AG09319 (cell line): Measurements from ENCODE around the gene CLPSL1.

Experiments used
- DNase-seq: peaks from one replicate; pipeline ENCODE4 v3.0.0-alpha.2; 2010; ENCODE audit warnings: low read depth; ENCODE audit errors: extremely low read depth
- TF ChIP-seq, protein P1 (sequence below): IDR thresholded peaks from 2 replicates; pipeline ENCODE4 v1.5.1; 2011; ENCODE audit warnings: low read depth, mild to moderate bottlenecking, inconsistent platforms, low read length, moderate library complexity

CLPSL1 gene

DNA sequence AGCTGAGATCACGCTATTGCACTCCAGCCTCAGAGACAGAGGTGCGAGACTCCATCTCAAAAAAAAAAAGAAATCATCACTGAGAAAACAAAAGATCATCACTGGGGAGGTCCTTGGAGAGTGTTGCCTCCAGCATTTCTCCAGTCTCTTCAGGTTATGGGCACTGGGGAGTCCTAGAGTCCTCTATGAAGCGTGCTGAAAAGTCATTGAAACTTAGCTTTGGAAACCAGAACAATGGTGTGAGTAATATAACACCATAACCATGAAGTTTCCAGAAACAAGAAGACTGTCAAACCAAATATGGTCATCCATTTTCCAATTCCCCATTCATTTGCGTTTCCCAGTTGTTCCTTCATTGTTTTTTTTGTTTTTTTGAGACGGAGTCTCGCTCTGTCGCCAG is 30.3 kb upstream of the CLPSL1 start:
- no peak for DNase-seq
- TF ChIP-seq, protein P1, sequence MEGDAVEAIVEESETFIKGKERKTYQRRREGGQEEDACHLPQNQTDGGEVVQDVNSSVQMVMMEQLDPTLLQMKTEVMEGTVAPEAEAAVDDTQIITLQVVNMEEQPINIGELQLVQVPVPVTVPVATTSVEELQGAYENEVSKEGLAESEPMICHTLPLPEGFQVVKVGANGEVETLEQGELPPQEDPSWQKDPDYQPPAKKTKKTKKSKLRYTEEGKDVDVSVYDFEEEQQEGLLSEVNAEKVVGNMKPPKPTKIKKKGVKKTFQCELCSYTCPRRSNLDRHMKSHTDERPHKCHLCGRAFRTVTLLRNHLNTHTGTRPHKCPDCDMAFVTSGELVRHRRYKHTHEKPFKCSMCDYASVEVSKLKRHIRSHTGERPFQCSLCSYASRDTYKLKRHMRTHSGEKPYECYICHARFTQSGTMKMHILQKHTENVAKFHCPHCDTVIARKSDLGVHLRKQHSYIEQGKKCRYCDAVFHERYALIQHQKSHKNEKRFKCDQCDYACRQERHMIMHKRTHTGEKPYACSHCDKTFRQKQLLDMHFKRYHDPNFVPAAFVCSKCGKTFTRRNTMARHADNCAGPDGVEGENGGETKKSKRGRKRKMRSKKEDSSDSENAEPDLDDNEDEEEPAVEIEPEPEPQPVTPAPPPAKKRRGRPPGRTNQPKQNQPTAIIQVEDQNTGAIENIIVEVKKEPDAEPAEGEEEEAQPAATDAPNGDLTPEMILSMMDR: no peak

DNA sequence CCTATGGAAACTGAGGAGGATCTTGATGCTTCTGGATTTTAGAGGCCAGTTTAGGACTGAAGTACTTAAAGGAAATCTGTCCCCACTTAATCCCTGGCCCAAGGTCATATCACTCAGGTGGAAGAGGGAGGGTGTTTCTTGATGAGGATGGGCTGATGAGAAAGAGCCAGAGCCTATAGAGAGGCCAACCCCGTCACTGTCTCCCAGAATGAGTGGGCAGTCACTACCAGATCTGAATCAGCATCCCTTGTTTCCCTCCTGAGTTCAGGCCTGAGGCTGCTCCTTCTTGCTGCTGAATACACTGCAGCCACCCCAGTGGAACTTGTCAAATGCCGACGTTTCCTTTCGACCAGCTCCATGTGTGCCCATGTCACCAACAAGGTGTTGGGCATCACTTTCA is 29.2 kb upstream of the CLPSL1 start:
- no peak for DNase-seq
- TF ChIP-seq, protein P1: no peak

DNA sequence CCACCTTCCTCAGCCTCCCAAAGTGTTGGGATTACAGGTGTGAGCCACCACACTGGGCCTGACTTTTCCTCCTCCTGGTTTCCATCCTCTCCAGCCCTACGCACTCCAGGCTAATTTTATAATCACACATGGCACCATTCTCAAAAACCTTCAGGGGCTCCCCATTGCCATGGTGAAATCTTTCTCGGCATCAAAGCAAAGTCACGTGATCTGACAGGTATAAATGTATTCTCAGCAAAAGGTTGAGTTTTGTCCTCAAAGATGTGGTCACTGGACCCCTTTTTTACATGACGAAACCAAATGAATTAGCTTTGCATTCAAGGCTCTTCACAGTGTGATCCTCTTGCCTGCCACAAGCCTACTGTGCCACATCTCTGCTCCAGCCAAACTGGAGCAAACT is 28.5 kb upstream of the CLPSL1 start:
- DNase-seq: no peak
- TF ChIP-seq, protein P1: no peak

DNA sequence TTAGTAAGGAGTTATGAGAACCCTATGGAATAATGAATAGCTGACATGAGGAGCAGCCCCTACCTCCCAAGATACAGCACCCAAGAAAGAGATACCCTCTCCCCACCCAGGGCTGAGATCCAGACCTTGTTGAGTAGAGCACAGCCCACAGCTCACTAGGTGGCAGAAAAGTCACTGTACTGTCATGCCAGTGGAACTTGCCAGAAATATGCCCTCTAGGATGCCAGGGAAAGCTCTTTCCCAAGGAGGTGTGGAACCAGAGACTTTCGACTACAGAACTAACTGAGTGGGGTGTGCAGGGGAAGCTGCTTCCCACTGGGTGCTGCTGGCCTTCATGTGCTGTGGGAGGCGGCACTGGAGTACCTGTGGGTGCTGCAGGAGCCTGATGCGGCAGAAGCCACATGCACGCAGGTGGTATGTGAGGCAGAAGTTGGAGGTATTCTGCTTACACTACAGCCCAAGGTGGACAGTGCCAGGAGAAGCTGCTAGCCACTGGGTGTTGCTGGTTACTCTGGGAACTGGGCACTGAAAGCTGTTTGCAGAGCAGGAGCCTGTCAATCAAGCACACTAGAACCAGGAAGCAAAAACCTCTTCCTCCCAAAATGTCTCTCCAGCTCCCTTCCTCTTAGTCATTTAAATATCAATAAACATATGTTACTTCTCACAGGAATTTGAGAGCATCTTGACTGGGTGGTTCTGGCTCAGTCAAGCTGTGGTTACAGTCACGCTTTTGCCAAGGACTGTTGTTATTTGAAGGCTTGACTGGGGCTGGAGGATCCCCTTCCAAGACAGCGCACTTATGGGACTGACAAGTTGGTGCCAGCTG is 26.2 kb upstream of the CLPSL1 start:
- TF ChIP-seq, protein P1: no peak
- no peak for DNase-seq

DNA sequence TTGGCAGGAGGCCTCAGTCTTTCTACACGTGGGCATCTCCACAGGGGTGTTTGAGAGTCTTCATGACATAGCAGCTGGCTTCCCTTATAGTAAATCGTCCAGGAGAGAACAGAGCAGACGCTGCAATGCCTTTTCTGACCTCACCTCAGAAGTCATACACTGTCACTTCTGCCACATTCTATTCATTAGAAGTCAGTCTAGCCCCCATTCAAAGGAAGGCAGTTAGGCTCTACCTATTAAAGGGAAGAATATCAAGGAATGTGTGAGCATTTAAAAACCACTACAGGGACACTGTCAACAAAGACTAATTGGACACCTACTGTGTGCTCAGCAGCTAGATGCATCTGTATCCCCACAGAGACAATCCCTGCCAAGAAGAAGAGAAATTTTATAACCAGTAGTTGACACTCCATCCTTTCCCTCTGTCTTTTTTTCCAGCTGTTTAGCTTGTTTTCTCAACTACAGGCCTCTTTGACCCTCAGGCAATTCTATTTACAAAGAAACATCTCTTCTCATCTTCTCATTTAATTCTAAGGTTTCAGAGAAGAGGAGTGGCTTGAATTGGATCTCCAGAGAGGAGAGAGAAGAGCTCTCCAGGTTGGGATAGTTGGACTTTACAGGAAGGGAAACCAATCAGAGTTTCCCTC is 25.4 kb upstream of the CLPSL1 start:
- TF ChIP-seq, protein P1: no peak
- DNase-seq: no peak

DNA sequence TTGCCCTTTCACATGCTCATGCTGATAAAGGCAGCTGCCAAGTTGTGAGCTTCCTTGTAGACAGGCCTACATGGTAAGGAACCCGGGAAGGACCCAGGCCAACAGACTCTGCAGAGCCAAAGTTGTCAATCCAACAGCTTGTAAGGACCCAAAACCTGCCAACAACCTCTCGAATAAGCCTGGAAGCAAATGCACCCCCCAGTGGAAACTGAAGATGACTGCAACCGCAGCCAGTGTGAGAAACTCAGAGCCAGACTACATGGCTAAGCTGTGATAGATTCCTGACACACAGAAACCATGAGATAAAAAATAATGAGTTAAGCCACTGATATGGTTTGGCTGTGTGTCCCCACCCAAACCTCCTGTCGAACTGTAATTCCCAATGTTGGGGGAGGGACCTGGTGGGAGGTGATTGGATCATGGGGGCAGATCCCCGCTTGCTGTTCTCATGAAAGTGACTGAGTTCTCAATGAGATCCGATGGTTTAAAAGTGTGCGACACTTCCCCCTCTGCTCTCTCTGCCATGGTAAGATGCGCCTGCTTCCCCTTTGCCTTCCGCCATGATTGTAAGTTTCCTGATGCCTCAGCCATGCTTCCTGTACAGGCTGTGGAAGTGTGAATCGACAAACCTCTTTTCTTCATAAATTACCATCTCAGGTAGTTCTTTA is 23.2 kb upstream of the CLPSL1 start:
- DNase-seq: no peak
- TF ChIP-seq, protein P1: peak; percentile 8

DNA sequence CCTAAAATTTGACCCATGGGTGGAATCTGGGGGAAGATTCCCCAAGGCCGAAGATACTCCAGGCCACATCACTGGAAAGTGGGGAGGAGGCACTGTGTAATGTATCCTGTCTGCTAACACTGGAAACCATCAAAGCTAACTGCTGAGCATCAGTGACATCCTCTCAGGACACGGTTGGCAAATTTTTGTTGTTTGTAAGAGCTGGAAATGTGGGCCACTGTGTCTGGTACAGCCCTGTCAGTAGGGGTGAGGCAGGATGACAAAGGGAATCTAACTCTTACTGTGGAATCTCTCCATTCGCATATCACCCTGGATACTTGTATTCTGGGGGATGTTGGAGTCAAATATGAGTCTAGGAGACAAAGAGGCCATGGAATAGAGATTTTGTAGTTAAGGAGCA is 21.4 kb upstream of the CLPSL1 start:
- TF ChIP-seq, protein P1: no peak
- no peak for DNase-seq
